GM12878 (cell line): ENCODE results near the gene RBBP6. TPM values are rescaled to one million over a fixed set of nuclear protein-coding genes. Genes with fewer than 3 reads are reported as not detected.

Experiments used
- ATAC-seq: fragments of 200-7000 bp; cut with Tn5 transposase; 3 replicates; pipeline ENCODE4 v1.9.1; 2020; ENCODE audit warnings: mild to moderate bottlenecking, moderate library complexity
- Bru-seq: library from RNA; stranded (reverse); fragments of 400-500 nt; gene quantifications from one replicate; lab custom pipeline; 2021; lab: Mats Ljungman, UMichigan
- BruChase-seq, 2 experiments: library from RNA; stranded (reverse); fragments of 400-500 nt; gene quantifications; one replicate each; lab custom pipeline; 2021; lab: Mats Ljungman, UMichigan
- BruUV-seq: library from RNA; stranded (reverse); fragments of 400-500 nt; replicated peaks from 2 replicates; lab custom pipeline; 2021; lab: Mats Ljungman, UMichigan
- CTCF ChIA-PET: fragments of 300-600 bp; sonication (Branson Sonifier 250); formaldehyde crosslinking; extraction: SDS; loops from one replicate; lab custom pipeline; 2021; ENCODE audit warnings: inconsistent platforms; lab: Yijun Ruan, JAX
- POLR2A ChIA-PET: fragments of 350-600 bp; formaldehyde crosslinking; extraction: SDS; loops from one replicate; lab custom pipeline; 2021; ENCODE audit warnings: inconsistent platforms; lab: Charles Lee
- RAD21 ChIA-PET: fragments of 300-600 bp; sonication (Branson Sonifier 250); formaldehyde crosslinking; loops from one replicate; lab custom pipeline; 2023; ENCODE audit warnings: antibody characterized with exemption; ENCODE audit not compliant: unreplicated experiment; lab: Charles Lee
- SMC1A ChIA-PET: fragments of 300-600 bp; sonication (Branson Sonifier 250); formaldehyde crosslinking; loops from one replicate; lab custom pipeline; 2023; ENCODE audit not compliant: unreplicated experiment, uncharacterized antibody; lab: Charles Lee
- DNase-seq: peaks from one replicate; pipeline ENCODE4 v3.0.0-alpha.2; 2011; ENCODE audit warnings: low read depth, low spot score
- FAIRE-seq: peaks from 3 replicates; lab custom pipeline; 2011; peaks lifted over from hg19 to GRCh38; lab: Jason Lieb, UNC
- H2AFZ ChIP-seq: 2 replicates; pipeline ENCODE4 v1.6.0; 2011; ENCODE audit warnings: low read depth, low read length, control low read depth; ENCODE audit not compliant: control insufficient read depth
- H3K27ac ChIP-seq: 2 replicates; pipeline ENCODE4 v1.5.1; 2011; ENCODE audit warnings: control low read depth; ENCODE audit not compliant: control insufficient read depth, insufficient read depth
- H3K27me3 ChIP-seq, 2 experiments: replicated peaks in 1 of 2; 2 replicates each; pipeline versions ENCODE4 v1.6.0 to v1.6.1; 2011; ENCODE audit warnings: low read length in 1 of 2; ENCODE audit not compliant: control insufficient read depth in 2 of 2, insufficient read depth in 2 of 2
- H3K36me3 ChIP-seq, 2 experiments: 2 replicates each; pipeline ENCODE4 v1.5.1; 2011; ENCODE audit warnings: low read length in 1 of 2; ENCODE audit not compliant: control insufficient read depth in 2 of 2, insufficient read depth in 2 of 2
- H3K4me1 ChIP-seq: 2 replicates; pipeline ENCODE4 v1.6.1; 2011; ENCODE audit warnings: mild to moderate bottlenecking, low read length, moderate library complexity, mixed read lengths; ENCODE audit not compliant: control insufficient read depth, insufficient read depth
- H3K4me2 ChIP-seq: 2 replicates; pipeline ENCODE4 v1.6.0; 2011; ENCODE audit warnings: control low read depth; ENCODE audit not compliant: control insufficient read depth, insufficient read depth
- H3K4me3 ChIP-seq: fragments of 200-600 bp; sonication (generic); 2 replicates; pipeline ENCODE4 v1.5.1; 2016
- H3K79me2 ChIP-seq: 2 replicates; pipeline ENCODE4 v1.6.0; 2011; ENCODE audit warnings: low read length; ENCODE audit not compliant: control insufficient read depth, insufficient read depth
- H3K9ac ChIP-seq: 2 replicates; pipeline ENCODE4 v1.8.0; 2011; ENCODE audit warnings: low read length, control low read depth, mixed read lengths; ENCODE audit not compliant: control insufficient read depth, insufficient read depth
- H3K9me3 ChIP-seq: replicated peaks from 3 replicates; pipeline ENCODE4 v1.5.1; 2011; ENCODE audit warnings: mild to moderate bottlenecking, low read length; ENCODE audit not compliant: control insufficient read depth, insufficient read depth
- H4K20me1 ChIP-seq: 2 replicates; pipeline ENCODE4 v1.6.0; 2011; ENCODE audit not compliant: control insufficient read depth, insufficient read depth
- BCLAF1 ChIP-seq: fragments of 450-650 bp; IDR thresholded peaks from 2 replicates; pipeline ENCODE4 v1.6.1; 2017; ENCODE audit warnings: antibody characterized with exemption, mild to moderate bottlenecking, moderate library complexity
- CBX5 ChIP-seq: sonication (generic); IDR thresholded peaks from 2 replicates; pipeline ENCODE4 v1.6.1; 2016; ENCODE audit warnings: low read depth, moderate library complexity, mild to moderate bottlenecking, inconsistent platforms
- PAX8 ChIP-seq: fragments of 450-650 bp; IDR thresholded peaks from 2 replicates; pipeline ENCODE4 v1.6.1; 2017; ENCODE audit warnings: mild to moderate bottlenecking, moderate library complexity
- SMAD1 ChIP-seq: fragments of 450-650 bp; IDR thresholded peaks from 2 replicates; pipeline ENCODE4 v1.6.1; 2018; ENCODE audit warnings: mild to moderate bottlenecking, low read depth; ENCODE audit not compliant: partially characterized antibody
- SRF ChIP-seq, 2 experiments: IDR thresholded peaks; 2 replicates each; pipeline ENCODE4 v1.6.1; 2011; ENCODE audit warnings: low read depth in 2 of 2, low read length in 2 of 2, mild to moderate bottlenecking in 1 of 2, moderate library complexity in 1 of 2
- ZBTB11 ChIP-seq: fragments of 450-650 bp; formaldehyde crosslinking; IDR thresholded peaks from 2 replicates; pipeline ENCODE4 v1.5.0; 2022; ENCODE audit warnings: mild to moderate bottlenecking, missing genetic modification characterization
- WGBS: methylation state at CpG from one replicate; pipeline ENCODE4 v1.1.6; 2016; ENCODE audit warnings: low lambda C conversion rate; ENCODE audit not compliant: insufficient replicate concordance, insufficient coverage; ENCODE audit errors: missing lambda C conversion rate; 5-methylcytosine and 5-hydroxymethylcytosine counted together
- in situ Hi-C: fragments of 300-500 bp; cut with MboI; formaldehyde crosslinking; loops from 9 replicates; pipeline ENCODE4 v1.14.3; 2018; ENCODE audit warnings: mixed read lengths
- intact Hi-C: fragments of 100-400 bp; cut with micrococcal nuclease; formaldehyde crosslinking; loops from one replicate; pipeline ENCODE4 v1.14.2; 2022; ENCODE audit not compliant: unreplicated experiment
- long read RNA-seq, 2 experiments: library from polyadenylated mRNA; unstranded; transcript quantifications; one replicate each; pipeline ENCODE4 v2.0.0, GENCODE V29; 2019 to 2020
- polyA minus RNA-seq, 3 experiments: library from RNA; depleted of rRNA, polyadenylated mRNA; stranded (reverse); fragments of >200 nt; gene quantifications; 2 replicates each; pipeline ENCODE4 v1.2.3, GENCODE V29; 2011
- polyA plus RNA-seq, 11 experiments: library from polyadenylated mRNA; depleted of rRNA in 4 of 11; unstranded in 6 of 11; stranded (reverse) in 5 of 11; fragments of >200 nt; fragmentation: Nextera tagmentation in 4 of 11; fragmentation: Illumina TruSeq in 1 of 11; extraction: Ambion mirVana in 4 of 11; extraction: Trizol in 1 of 11; gene quantifications; 1 replicate in 1 of 11; 2 replicates in 10 of 11; pipeline versions ENCODE4 v1.2.1 to v1.2.3, GENCODE V29; 2011 to 2016; ENCODE audit warnings: inconsistent platforms in 2 of 11, missing spikeins in 2 of 11, low read depth in 1 of 11
- total RNA-seq, 4 experiments: library from RNA; depleted of rRNA in 3 of 4; stranded (reverse); fragments of >200 nt in 3 of 4; fragmentation: Illumina TruSeq in 1 of 4; extraction: Trizol in 1 of 4; gene quantifications; 2 replicates each; pipeline versions ENCODE4 v1.2.1 to v1.2.3, GENCODE V29; 2013 to 2021
- TF ChIP-seq, protein P1 (sequence below): IDR thresholded peaks from 2 replicates; pipeline ENCODE4 v1.6.1; 2012; ENCODE audit warnings: low read depth, low read length, improper control_type of control experiment

Gene RBBP6, protein sequence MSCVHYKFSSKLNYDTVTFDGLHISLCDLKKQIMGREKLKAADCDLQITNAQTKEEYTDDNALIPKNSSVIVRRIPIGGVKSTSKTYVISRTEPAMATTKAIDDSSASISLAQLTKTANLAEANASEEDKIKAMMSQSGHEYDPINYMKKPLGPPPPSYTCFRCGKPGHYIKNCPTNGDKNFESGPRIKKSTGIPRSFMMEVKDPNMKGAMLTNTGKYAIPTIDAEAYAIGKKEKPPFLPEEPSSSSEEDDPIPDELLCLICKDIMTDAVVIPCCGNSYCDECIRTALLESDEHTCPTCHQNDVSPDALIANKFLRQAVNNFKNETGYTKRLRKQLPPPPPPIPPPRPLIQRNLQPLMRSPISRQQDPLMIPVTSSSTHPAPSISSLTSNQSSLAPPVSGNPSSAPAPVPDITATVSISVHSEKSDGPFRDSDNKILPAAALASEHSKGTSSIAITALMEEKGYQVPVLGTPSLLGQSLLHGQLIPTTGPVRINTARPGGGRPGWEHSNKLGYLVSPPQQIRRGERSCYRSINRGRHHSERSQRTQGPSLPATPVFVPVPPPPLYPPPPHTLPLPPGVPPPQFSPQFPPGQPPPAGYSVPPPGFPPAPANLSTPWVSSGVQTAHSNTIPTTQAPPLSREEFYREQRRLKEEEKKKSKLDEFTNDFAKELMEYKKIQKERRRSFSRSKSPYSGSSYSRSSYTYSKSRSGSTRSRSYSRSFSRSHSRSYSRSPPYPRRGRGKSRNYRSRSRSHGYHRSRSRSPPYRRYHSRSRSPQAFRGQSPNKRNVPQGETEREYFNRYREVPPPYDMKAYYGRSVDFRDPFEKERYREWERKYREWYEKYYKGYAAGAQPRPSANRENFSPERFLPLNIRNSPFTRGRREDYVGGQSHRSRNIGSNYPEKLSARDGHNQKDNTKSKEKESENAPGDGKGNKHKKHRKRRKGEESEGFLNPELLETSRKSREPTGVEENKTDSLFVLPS (N-terminal part only)
- total RNA-seq (2013; cell fraction: nucleolus; rRNA removed): 336 and 342 TPM in 2 replicates
- total RNA-seq (2014; rRNA removed) (20.1 and 20.6 TPM in 2 replicates), total RNA-seq (2014; rRNA removed; fragmentation: Illumina TruSeq; extraction: Trizol) (40.7 and 42.2 TPM in 2 replicates), total RNA-seq (2021) (54.0 and 57.3 TPM in 2 replicates), polyA plus RNA-seq (2011; rRNA removed) (80.2 and 118 TPM in 2 replicates), polyA plus RNA-seq (2014; fragmentation: Illumina TruSeq; extraction: Trizol) (65.5 and 78.0 TPM in 2 replicates), polyA plus RNA-seq (2014; fragmentation: Nextera tagmentation; extraction: Ambion mirVana) (10 to 100 TPM; 16.9 to 23.4 TPM), polyA plus RNA-seq (2014; rRNA removed) (30.5 and 41.1 TPM in 2 replicates), polyA plus RNA-seq (2016; fragmentation: Nextera tagmentation; extraction: Ambion mirVana) (10 to 100 TPM; 29.4 to 32.4 TPM), polyA minus RNA-seq (2011; rRNA and poly(A)+ RNA removed) (63.2 and 83.5 TPM in 2 replicates), Bru-seq, nascent RNA (percentile 98 among the genes with signal in this experiment), BruChase-seq, experiment 1, labeled RNA remaining after a 6-hour chase (percentile 97 among the genes with signal in this experiment), BruChase-seq, experiment 2, labeled RNA remaining after a 2-hour chase (percentile 99 among the genes with signal in this experiment)
- 37.2 TPM for polyA plus RNA-seq (2011; ENCODE audit: low read depth)
- polyA plus RNA-seq (2011; cell fraction: cytosol; rRNA removed): 22.2 and 28.0 TPM in 2 replicates
- 96.8 and 101 TPM in 2 replicates for polyA plus RNA-seq (2011; cell fraction: nucleus; rRNA removed)
- polyA plus RNA-seq (2012): 49.1 and 59.3 TPM in 2 replicates
- polyA minus RNA-seq (2011; cell fraction: cytosol; rRNA and poly(A)+ RNA removed): 17.5 and 19.1 TPM in 2 replicates
- 91.2 and 130 TPM in 2 replicates for polyA minus RNA-seq (2011; cell fraction: nucleus; rRNA and poly(A)+ RNA removed)
- long read RNA-seq, experiment 1, partial matches to known transcripts: 3 of 6 reads
- long read RNA-seq, experiment 1, other reads (novel, unspliced or antisense): 3 of 6 reads
- long read RNA-seq, experiment 2, partial matches to known transcripts: 24 of 39 reads
- long read RNA-seq, experiment 2, other reads (novel, unspliced or antisense): 14 of 39 reads

- H3K4me3 ChIP-seq: peak within 1 kb of the TSS; percentile 79
- no peak for FAIRE-seq
- POLR2A ChIA-PET: interaction anchor here (0.6 to 1.8 kb wide), 4 partner anchors 9 to 508 kb away, joined by 3 to 7 read pairs (median 4); no protein-coding TSS in a partner anchor
- in situ Hi-C loops (no loop called here), intact Hi-C loops (loop anchor here (10.0 kb wide), 1 partner anchor 895 kb away; the partner anchor contains the start of genes DCTN5 and PALB2)
- BruUV-seq: no TSS peak
- H2AFZ ChIP-seq: peak within 1 kb of the TSS; percentile 99
- H4K20me1 ChIP-seq: peaks cover 5% of the 10 kb centered on the region; the same call in 1 of the 2 replicates
- no peaks in the 10 kb centered on the region for H3K9me3 ChIP-seq
- H3K79me2 ChIP-seq: peaks cover 51% of the 10 kb centered on the region
- ATAC-seq: peak; percentile 90
- under 1% methylated on average over 57 of the region's 68 CpGs for WGBS
- SMC1A ChIA-PET: interaction anchor here (1.1 to 1.4 kb wide), 2 partner anchors 17 to 124 kb away, joined by 3 to 4 read pairs; no protein-coding TSS in a partner anchor
- RAD21 ChIA-PET: interaction anchor here (0.6 kb wide), 1 partner anchor 11 kb away, joined by 4 read pairs; no protein-coding TSS in a partner anchor
- DNase-seq: peak; percentile 76
- CTCF ChIA-PET: interaction anchor here (0.9 to 3.2 kb wide), 5 partner anchors 10 to 28 kb away, joined by 3 to 17 read pairs (median 4); no protein-coding TSS in a partner anchor
- H3K27ac ChIP-seq: peak within 1 kb of the TSS; percentile 97
- no peaks in the 10 kb centered on the region for H3K27me3 ChIP-seq
- no peaks in the 10 kb centered on the region for H3K36me3 ChIP-seq
- peak within 1 kb of the TSS; percentile 89 for H3K4me2 ChIP-seq
- H3K9ac ChIP-seq: peak within 1 kb of the TSS; percentile 99
- H3K4me1 ChIP-seq: peaks cover 3% of the 10 kb centered on the region; the same call in 1 of the 2 replicates
- TF ChIP-seq PAX8 (no peak), SRF (IDR thresholded peaks at IDR 0.05; ENCODE audit: low read depth in 2 of 2, low read length in 2 of 2) (no peak), SMAD1 (no peak), BCLAF1 (peak; percentile 87), ZBTB11 (CRISPR knock-in tag) (no peak), CBX5 (peak; percentile 80; the same call in 1 of the 2 replicates)
- TF ChIP-seq, protein P1, sequence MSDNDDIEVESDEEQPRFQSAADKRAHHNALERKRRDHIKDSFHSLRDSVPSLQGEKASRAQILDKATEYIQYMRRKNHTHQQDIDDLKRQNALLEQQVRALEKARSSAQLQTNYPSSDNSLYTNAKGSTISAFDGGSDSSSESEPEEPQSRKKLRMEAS: peak; percentile 93
These were observed at the start of gene RBBP6 for GRCh38 chr16:24539295-24539849. RBBP6 (plus strand) TSS chr16:24539566; CDS start chr16:24540627, 1,061 bp downstream.
